Suprapubic skin (tissue), 4 donors: ENCODE measurements around the gene DPP9. TPM values are rescaled to one million over a fixed set of nuclear protein-coding genes. Genes with fewer than 3 reads are reported as not detected.
A peak's percentile ranks its signal among the peaks of the same experiment; 100 is the strongest.

ENCODE experiments used
- DNase-seq, 2 donors: peaks; one replicate each; pipeline ENCODE4 v3.0.0-alpha.2; 2019; ENCODE audit warnings: low spot score in 2 of 2
- H3K27ac ChIP-seq: fragments of 200-600 bp; sonication (generic); one replicate; pipeline ENCODE4 v1.5.1; 2019
- H3K27me3 ChIP-seq: fragments of 200-600 bp; sonication (generic); one replicate; pipeline ENCODE4 v1.5.1; 2019
- H3K36me3 ChIP-seq: fragments of 200-600 bp; sonication (generic); one replicate; pipeline ENCODE4 v1.5.1; 2019
- H3K4me1 ChIP-seq: fragments of 200-600 bp; sonication (generic); one replicate; pipeline ENCODE4 v1.5.1; 2019
- H3K4me3 ChIP-seq: fragments of 200-600 bp; sonication (generic); one replicate; pipeline ENCODE4 v1.5.1; 2019; ENCODE audit warnings: mild to moderate bottlenecking
- H3K9me3 ChIP-seq: fragments of 200-600 bp; sonication (generic); one replicate; pipeline ENCODE4 v1.5.1; 2019
- EP300 ChIP-seq: sonication (generic); formaldehyde crosslinking; IDR thresholded peaks from one replicate; pipeline ENCODE4 v1.6.1; 2017; ENCODE audit warnings: antibody characterized with exemption
- POLR2A ChIP-seq, 2 donors: fragments of 450-650 bp; IDR thresholded peaks; one replicate each; pipeline ENCODE4 v1.6.1; 2017; ENCODE audit warnings: antibody characterized with exemption in 2 of 2, mild to moderate bottlenecking in 2 of 2, moderate library complexity in 2 of 2
- POLR2AphosphoS5 ChIP-seq, 3 donors: sonication (generic); formaldehyde crosslinking; IDR thresholded peaks; one replicate each; pipeline ENCODE4 v1.6.1; 2017; ENCODE audit warnings: antibody characterized with exemption in 3 of 3
- WGBS: methylation state at CpG from one replicate; pipeline ENCODE4 v1.1.5; 2018; 5-methylcytosine and 5-hydroxymethylcytosine counted together
- total RNA-seq, 4 donors: library from RNA; depleted of rRNA; stranded (reverse); fragments of >200 nt; gene quantifications; one replicate each; pipeline ENCODE4 v1.1.0, GENCODE V29; 2016
- TF ChIP-seq, protein P1 (sequence below), 2 donors: fragments of 200-600 bp in 1 of 2; fragments of 450-650 bp in 1 of 2; sonication (generic) in 1 of 2; IDR thresholded peaks; one replicate each; pipeline ENCODE4 v1.5.1; 2016 to 2019; ENCODE audit warnings: antibody characterized with exemption in 2 of 2, mild to moderate bottlenecking in 1 of 2, moderate library complexity in 1 of 2

The DPP9 gene
- total RNA-seq, 4 donors from 2014 or later, result 51.2 to 126 (median 84.1) TPM

DNA sequence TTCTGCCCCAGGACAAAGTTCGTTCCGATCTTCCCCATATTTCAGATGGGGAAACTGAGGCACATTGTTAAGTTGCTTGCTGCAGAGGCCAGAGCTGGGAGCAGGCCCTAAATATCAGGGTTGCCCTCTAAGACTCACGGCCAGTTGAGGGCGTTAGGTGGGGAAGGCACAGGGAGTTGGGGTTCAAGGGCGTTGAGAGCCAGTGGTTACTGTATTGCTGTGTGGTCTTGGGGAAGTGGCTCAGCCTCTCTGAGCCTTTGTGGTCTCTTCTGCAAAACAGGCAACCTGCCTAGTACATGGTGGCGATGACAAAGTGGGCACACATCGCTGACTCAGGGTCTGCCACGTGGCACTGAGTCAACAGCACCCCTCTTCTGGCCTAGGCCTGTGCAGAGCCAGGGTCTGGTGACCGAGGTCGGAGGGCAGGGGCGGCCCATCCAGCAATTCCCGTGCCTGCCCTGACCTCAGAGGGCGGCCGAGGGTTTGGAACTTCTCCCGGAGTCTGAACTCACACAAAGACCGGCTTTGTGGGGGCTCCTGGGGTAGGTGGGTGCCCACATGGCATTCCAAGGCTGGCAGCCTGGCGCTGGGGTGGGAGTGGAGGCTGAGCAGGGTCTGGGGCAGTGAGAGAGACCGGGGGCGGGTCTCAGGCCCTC is 74.1 kb downstream of the DPP9 start:
- Histone ChIP-seq H3K9me3 (no peaks in the 10 kb centered on the region), H3K27me3 (no peaks in the 10 kb centered on the region), H3K4me3 (no peak overlapping the region), H3K36me3 (peaks cover 11% of the 10 kb centered on the region), H3K4me1 (peaks cover 5% of the 10 kb centered on the region), H3K27ac (no peak overlapping the region)
- TF ChIP-seq POLR2A (IDR thresholded peaks at IDR 0.05), result no peak
- DNase-seq, result no peak
- WGBS, result 80% methylated on average over 2 of the region's 19 CpGs

DNA sequence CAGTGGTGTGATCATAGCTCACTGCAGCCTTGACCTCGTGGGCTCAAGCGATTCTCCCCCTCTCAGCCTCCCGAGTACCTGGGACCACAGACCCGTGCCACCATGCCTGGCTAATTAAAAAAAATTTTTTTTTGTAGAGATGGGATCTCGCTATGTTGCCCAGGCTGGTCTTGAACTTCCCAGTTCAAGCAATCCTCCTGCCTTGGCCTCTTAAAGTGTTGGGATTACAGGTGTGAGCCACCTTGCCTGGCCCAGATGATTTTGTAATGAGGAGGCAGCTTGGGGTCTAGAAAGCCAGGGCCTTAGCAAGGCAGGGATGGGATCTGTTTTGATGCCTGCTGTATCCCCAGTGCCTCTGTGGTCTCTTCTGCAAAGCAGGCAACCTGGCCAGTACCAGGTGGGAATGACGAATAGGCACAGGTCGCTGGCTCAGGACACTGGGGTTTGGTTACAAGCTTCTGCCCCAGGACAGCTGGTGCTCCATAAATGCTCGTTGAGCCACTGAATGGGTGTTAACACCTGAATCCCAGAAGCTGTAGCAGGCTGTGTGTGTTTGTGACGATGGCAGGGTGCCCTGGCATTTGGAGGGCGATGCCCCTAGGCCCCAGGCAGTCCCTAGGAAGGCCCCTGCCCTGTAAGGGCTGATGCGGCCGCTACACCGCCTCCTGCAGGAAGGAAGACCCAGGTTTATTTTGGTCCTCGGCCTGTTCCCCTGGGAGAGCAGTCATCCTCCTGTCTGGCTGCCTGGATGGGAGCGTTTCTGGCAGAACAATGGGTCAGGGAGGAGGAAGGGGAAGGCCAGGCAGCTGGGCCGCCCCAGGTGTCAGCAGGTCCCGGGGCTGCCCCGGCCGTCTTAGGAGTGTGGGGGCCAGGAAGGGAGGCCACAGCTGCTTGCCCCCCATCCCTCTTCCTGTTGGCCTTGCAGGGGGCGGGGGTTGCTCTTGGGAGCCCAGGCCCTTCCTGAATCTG is 75.7 kb downstream of the DPP9 start:
- no peaks in the 10 kb centered on the region for H3K27me3 ChIP-seq
- DNase-seq, result no peak
- H3K36me3 ChIP-seq, result peaks cover 11% of the 10 kb centered on the region
- H3K4me3 ChIP-seq, result no peak overlapping the region
- no peaks in the 10 kb centered on the region for H3K9me3 ChIP-seq
- H3K27ac ChIP-seq, result no peak overlapping the region
- TF ChIP-seq EP300 (no peak), POLR2AphosphoS5 (IDR thresholded peaks at IDR 0.05) (no peak)
- WGBS, result 80% methylated on average over 7 of the region's 20 CpGs
- H3K4me1 ChIP-seq, result peaks cover 5% of the 10 kb centered on the region

DNA sequence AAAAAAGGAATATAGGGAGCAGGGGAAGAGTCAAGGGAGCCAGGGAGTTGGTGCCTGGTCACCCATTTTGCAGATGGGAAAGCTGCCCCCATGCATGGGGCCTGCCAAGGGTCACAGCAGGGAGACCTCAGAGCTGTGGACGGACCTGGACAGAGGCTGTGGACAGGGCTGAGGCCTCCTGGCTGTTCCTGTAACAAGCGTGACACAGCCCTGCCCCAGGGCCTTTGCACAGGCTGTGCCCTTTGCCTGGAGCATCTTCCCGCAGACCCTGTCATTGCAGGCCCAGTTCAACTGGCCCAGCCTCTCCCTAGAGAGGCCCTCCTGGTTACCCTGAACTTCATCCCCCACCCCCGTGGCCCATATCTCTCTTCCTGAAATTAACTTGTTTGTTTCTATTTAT is 77.9 kb downstream of the DPP9 start:
- no peak for DNase-seq
- H3K4me3 ChIP-seq, result no peak overlapping the region
- H3K27ac ChIP-seq, result no peak overlapping the region
- peaks cover 13% of the 10 kb centered on the region for H3K4me1 ChIP-seq
- WGBS, result 82% methylated on average over 4 of the region's 4 CpGs
- no peaks in the 10 kb centered on the region for H3K27me3 ChIP-seq
- TF ChIP-seq, protein P1, sequence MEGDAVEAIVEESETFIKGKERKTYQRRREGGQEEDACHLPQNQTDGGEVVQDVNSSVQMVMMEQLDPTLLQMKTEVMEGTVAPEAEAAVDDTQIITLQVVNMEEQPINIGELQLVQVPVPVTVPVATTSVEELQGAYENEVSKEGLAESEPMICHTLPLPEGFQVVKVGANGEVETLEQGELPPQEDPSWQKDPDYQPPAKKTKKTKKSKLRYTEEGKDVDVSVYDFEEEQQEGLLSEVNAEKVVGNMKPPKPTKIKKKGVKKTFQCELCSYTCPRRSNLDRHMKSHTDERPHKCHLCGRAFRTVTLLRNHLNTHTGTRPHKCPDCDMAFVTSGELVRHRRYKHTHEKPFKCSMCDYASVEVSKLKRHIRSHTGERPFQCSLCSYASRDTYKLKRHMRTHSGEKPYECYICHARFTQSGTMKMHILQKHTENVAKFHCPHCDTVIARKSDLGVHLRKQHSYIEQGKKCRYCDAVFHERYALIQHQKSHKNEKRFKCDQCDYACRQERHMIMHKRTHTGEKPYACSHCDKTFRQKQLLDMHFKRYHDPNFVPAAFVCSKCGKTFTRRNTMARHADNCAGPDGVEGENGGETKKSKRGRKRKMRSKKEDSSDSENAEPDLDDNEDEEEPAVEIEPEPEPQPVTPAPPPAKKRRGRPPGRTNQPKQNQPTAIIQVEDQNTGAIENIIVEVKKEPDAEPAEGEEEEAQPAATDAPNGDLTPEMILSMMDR (IDR thresholded peaks at IDR 0.05), result no peak
- TF ChIP-seq EP300 (no peak), POLR2AphosphoS5 (IDR thresholded peaks at IDR 0.05) (no peak), POLR2A (IDR thresholded peaks at IDR 0.05) (no peak)
- no peaks in the 10 kb centered on the region for H3K36me3 ChIP-seq
- H3K9me3 ChIP-seq, result no peaks in the 10 kb centered on the region

GRCh38 chr19:4642625-4643024 is 81.0 kb downstream of the DPP9 start:
- Histone ChIP-seq H3K36me3 (no peaks in the 10 kb centered on the region), H3K4me1 (peaks cover 33% of the 10 kb centered on the region), H3K9me3 (no peaks in the 10 kb centered on the region), H3K27ac (no peak overlapping the region), H3K27me3 (no peaks in the 10 kb centered on the region), H3K4me3 (no peak overlapping the region)
- no peak for DNase-seq
- no peak for TF ChIP-seq POLR2A (IDR thresholded peaks at IDR 0.05)
- TF ChIP-seq, protein P1 (IDR thresholded peaks at IDR 0.05), result no peak
- TF ChIP-seq POLR2AphosphoS5 (IDR thresholded peaks at IDR 0.05), result no peak
- no peak for TF ChIP-seq EP300
- WGBS, result 81% methylated on average over 6 of the region's 6 CpGs

- 61% methylated on average over 9 of the region's 14 CpGs for WGBS
Measured at GRCh38 chr19:4641132-4641531, 82.5 kb downstream of the DPP9 start.

More at GRCh38 chr19:4641132-4641531, 82.5 kb downstream of the DPP9 start:
- H3K27me3 ChIP-seq, result peaks cover 2% of the 10 kb centered on the region
- H3K9me3 ChIP-seq, result no peaks in the 10 kb centered on the region
- peak overlapping the region; percentile 62 for H3K4me3 ChIP-seq
- TF ChIP-seq EP300 (no peak), POLR2A (IDR thresholded peaks at IDR 0.05) (no peak), POLR2AphosphoS5 (IDR thresholded peaks at IDR 0.05) (no peak)
- TF ChIP-seq, protein P1 (IDR thresholded peaks at IDR 0.05), result no peak
- H3K36me3 ChIP-seq, result no peaks in the 10 kb centered on the region
- peaks cover 40% of the 10 kb centered on the region for H3K4me1 ChIP-seq
- no peak overlapping the region for H3K27ac ChIP-seq
- no peak for DNase-seq
